H9 (cell line): Measurements from ENCODE around the gene CTNS. TPM values are rescaled to one million over a fixed set of nuclear protein-coding genes. Genes with fewer than 3 reads are reported as not detected.

Experiments used
- DNase-seq: peaks from one replicate; pipeline ENCODE4 v3.0.0-alpha.2; 2017
- H2AFZ ChIP-seq: one replicate; pipeline ENCODE4 v1.6.1; 2013; ENCODE audit warnings: mild to moderate bottlenecking, low read length, control low read depth, moderate library complexity
- H2AK5ac ChIP-seq: 2 replicates; pipeline ENCODE4 v1.6.1; 2013; ENCODE audit warnings: low read length, control low read depth, mixed read lengths; ENCODE audit not compliant: insufficient read length
- H2BK120ac ChIP-seq: one replicate; pipeline ENCODE4 v1.6.1; 2013; ENCODE audit warnings: low read depth, mild to moderate bottlenecking, low read length, control low read depth, inconsistent platforms; ENCODE audit not compliant: poor library complexity, severe bottlenecking
- H2BK12ac ChIP-seq: 2 replicates; pipeline ENCODE4 v1.6.1; 2013; ENCODE audit warnings: low read length, control low read depth, mixed read lengths, low read depth; ENCODE audit not compliant: insufficient read length
- H2BK15ac ChIP-seq: 2 replicates; pipeline ENCODE4 v1.6.1; 2013; ENCODE audit warnings: low read depth, low read length, control low read depth
- H2BK20ac ChIP-seq: one replicate; pipeline ENCODE4 v1.6.1; 2013; ENCODE audit warnings: low read depth, mild to moderate bottlenecking, low read length, control low read depth, inconsistent platforms; ENCODE audit not compliant: poor library complexity, severe bottlenecking
- H2BK5ac ChIP-seq: 2 replicates; pipeline ENCODE4 v1.6.1; 2013; ENCODE audit warnings: low read length, control low read depth, mixed read lengths; ENCODE audit not compliant: insufficient read length
- H3K14ac ChIP-seq: 2 replicates; pipeline ENCODE4 v1.6.1; 2013; ENCODE audit warnings: low read length, control low read depth; ENCODE audit not compliant: insufficient read depth
- H3K18ac ChIP-seq: 2 replicates; pipeline ENCODE4 v1.6.1; 2013; ENCODE audit warnings: low read depth, mild to moderate bottlenecking, mixed read lengths, low read length, control low read depth; ENCODE audit not compliant: insufficient read length
- H3K23ac ChIP-seq: 2 replicates; pipeline ENCODE4 v1.6.1; 2013; ENCODE audit warnings: low read length, control low read depth, mixed read lengths, low read depth; ENCODE audit not compliant: insufficient read length
- H3K23me2 ChIP-seq: 2 replicates; pipeline ENCODE4 v1.6.1; 2013; ENCODE audit warnings: low read depth, mild to moderate bottlenecking, mixed read lengths, low read length, control low read depth; ENCODE audit not compliant: insufficient read length, poor library complexity, severe bottlenecking
- H3K27ac ChIP-seq: 2 replicates; pipeline ENCODE4 v1.5.1; 2013; ENCODE audit warnings: low read length, control low read depth, mixed read lengths, low read depth; ENCODE audit not compliant: insufficient read length
- H3K27me3 ChIP-seq: 2 replicates; pipeline ENCODE4 v1.6.1; 2013; ENCODE audit warnings: low read length, control low read depth, inconsistent platforms; ENCODE audit not compliant: insufficient read depth
- H3K4ac ChIP-seq: 2 replicates; pipeline ENCODE4 v1.6.1; 2013; ENCODE audit warnings: low read depth, mild to moderate bottlenecking, control low read depth, inconsistent platforms, low read length, moderate library complexity
- H3K4me1 ChIP-seq: 2 replicates; pipeline ENCODE4 v1.6.1; 2013; ENCODE audit warnings: low read length, control low read depth, inconsistent platforms; ENCODE audit not compliant: insufficient read depth
- H3K4me2 ChIP-seq: 2 replicates; pipeline ENCODE4 v1.6.1; 2013; ENCODE audit warnings: low read length, control low read depth, mixed read lengths; ENCODE audit not compliant: insufficient read length, insufficient read depth
- H3K56ac ChIP-seq: 2 replicates; pipeline ENCODE4 v1.6.1; 2013; ENCODE audit warnings: low read depth, mild to moderate bottlenecking, mixed read lengths, low read length, control low read depth; ENCODE audit not compliant: insufficient read length
- H3K79me1 ChIP-seq: 2 replicates; pipeline ENCODE4 v1.6.1; 2013; ENCODE audit warnings: low read depth, mild to moderate bottlenecking, moderate library complexity, low read length, control low read depth, inconsistent platforms; ENCODE audit not compliant: insufficient read depth, poor library complexity, severe bottlenecking
- H3K79me2 ChIP-seq: 2 replicates; pipeline ENCODE4 v1.6.1; 2013; ENCODE audit warnings: low read length, control low read depth, inconsistent platforms; ENCODE audit not compliant: insufficient read depth
- H3K9ac ChIP-seq: 2 replicates; pipeline ENCODE4 v1.6.1; 2013; ENCODE audit warnings: low read length, control low read depth, mixed read lengths; ENCODE audit not compliant: insufficient read length; ENCODE audit errors: extremely low read depth
- H3K9me3 ChIP-seq: one replicate; pipeline ENCODE4 v1.6.1; 2013; ENCODE audit warnings: low read depth, low read length, inconsistent platforms; ENCODE audit not compliant: control insufficient read depth
- H3T11ph ChIP-seq: one replicate; pipeline ENCODE4 v1.6.1; 2013; ENCODE audit warnings: mild to moderate bottlenecking, low read length, control low read depth, inconsistent platforms
- H4K20me1 ChIP-seq: one replicate; pipeline ENCODE4 v1.6.1; 2013; ENCODE audit not compliant: control insufficient read depth, insufficient read length, insufficient read depth
- H4K5ac ChIP-seq: 2 replicates; pipeline ENCODE4 v1.6.1; 2013; ENCODE audit warnings: low read depth, mild to moderate bottlenecking, mixed read lengths, low read length, control low read depth; ENCODE audit not compliant: insufficient read length
- H4K8ac ChIP-seq: replicated peaks from 2 replicates; pipeline ENCODE4 v1.6.1; 2013; ENCODE audit warnings: low read length, control low read depth, mixed read lengths, low read depth; ENCODE audit not compliant: insufficient read length
- H4K91ac ChIP-seq: 2 replicates; pipeline ENCODE4 v1.6.1; 2013; ENCODE audit warnings: low read depth, mild to moderate bottlenecking, moderate library complexity, mixed read lengths, low read length, control low read depth; ENCODE audit not compliant: insufficient read length
- H3K27ac Mint-ChIP-seq, 3 experiments: 2 replicates in 2 of 3; 3 replicates in 1 of 3; pipeline ENCODE4 v1.8.0; 2020 to 2021; ENCODE audit warnings: mixed read lengths in 3 of 3, mild to moderate bottlenecking in 1 of 3, moderate library complexity in 1 of 3
- H3K27me3 Mint-ChIP-seq: 2 replicates; pipeline ENCODE4 v1.8.0; 2021; ENCODE audit warnings: low read depth, mild to moderate bottlenecking, moderate library complexity, mixed read lengths
- H3K36me3 Mint-ChIP-seq, 3 experiments: 2 replicates in 2 of 3; 3 replicates in 1 of 3; pipeline ENCODE4 v1.8.0; 2020 to 2021; ENCODE audit warnings: low read depth in 3 of 3, mixed read lengths in 3 of 3; ENCODE audit not compliant: insufficient read depth in 1 of 3
- H3K4me1 Mint-ChIP-seq, 2 experiments: 2 replicates each; pipeline ENCODE4 v1.8.0; 2020; ENCODE audit warnings: mixed read lengths in 2 of 2
- H3K4me3 Mint-ChIP-seq, 2 experiments: 2 replicates in 1 of 2; 3 replicates in 1 of 2; pipeline ENCODE4 v1.8.0; 2020 to 2021; ENCODE audit warnings: mild to moderate bottlenecking in 2 of 2, mixed read lengths in 2 of 2, moderate library complexity in 1 of 2
- H3K9me3 Mint-ChIP-seq, 2 experiments: 2 replicates in 1 of 2; 3 replicates in 1 of 2; pipeline ENCODE4 v1.8.0; 2020; ENCODE audit warnings: mild to moderate bottlenecking in 2 of 2, mixed read lengths in 2 of 2, moderate library complexity in 1 of 2
- CTCF ChIP-seq: fragments of 200-600 bp; sonication (generic); conservative IDR thresholded peaks from 3 replicates; pipeline ENCODE4 v1.8.0; 2021; ENCODE audit warnings: antibody characterized with exemption, mild to moderate bottlenecking
- WGBS: extraction: QIAGEN DNeasy Blood & Tissue Kit; methylation state at CpG from one replicate; pipeline ENCODE4 v1.1.7; 2013; ENCODE audit warnings: missing lambda C conversion rate, low lambda C conversion rate, mixed read lengths; ENCODE audit not compliant: insufficient read length; ENCODE audit errors: extremely low coverage; 5-methylcytosine and 5-hydroxymethylcytosine counted together
- total RNA-seq: library from RNA; stranded (reverse); gene quantifications from 2 replicates; pipeline ENCODE4 v1.2.1, GENCODE V29; 2021

Gene CTNS
- total RNA-seq, 1 experiment from 2014 or later, result 12.8 TPM

- no peak overlapping the region for H3K4me3 Mint-ChIP-seq
- no peak overlapping the region for H2BK5ac ChIP-seq
Measured at GRCh38 chr17:3672571-3672970, 36.0 kb downstream of the CTNS start.

More at GRCh38 chr17:3672571-3672970, 36.0 kb downstream of the CTNS start:
- no peaks in the 10 kb centered on the region for H3K9me3 ChIP-seq
- H3K4ac ChIP-seq, result no peak overlapping the region
- H3K18ac ChIP-seq, result no peak overlapping the region
- no peak overlapping the region for H2BK15ac ChIP-seq
- no peak overlapping the region for H2BK12ac ChIP-seq
- H3K27ac Mint-ChIP-seq, result no peak overlapping the region
- H3K79me1 ChIP-seq, result peaks cover under 1% of the 10 kb centered on the region
- H3K14ac ChIP-seq, result no peak overlapping the region
- H3K27me3 ChIP-seq, result no peaks in the 10 kb centered on the region
- H3K23me2 ChIP-seq, result peaks cover 5% of the 10 kb centered on the region
- H3K4me1 Mint-ChIP-seq, result peaks cover 12 to 13% of the 10 kb centered on the region in 2 experiments
- H4K8ac ChIP-seq, result no peak overlapping the region
- H3K79me2 ChIP-seq, result peaks cover 7% of the 10 kb centered on the region; the same call in 1 of the 2 replicates
- H3K9me3 Mint-ChIP-seq, result no peaks in the 10 kb centered on the region
- no peak overlapping the region for H3K9ac ChIP-seq
- H4K20me1 ChIP-seq, result no peaks in the 10 kb centered on the region
- H3K27me3 Mint-ChIP-seq, result no peaks in the 10 kb centered on the region
- H4K5ac ChIP-seq, result no peak overlapping the region
- 0 out of 2 replicates have a peak, but pooled peaks cover under 1% of the 10 kb centered on the region for H3K4me1 ChIP-seq
- no peak for DNase-seq
- H3K27ac ChIP-seq, result no peak overlapping the region
- H3K23ac ChIP-seq, result no peak overlapping the region
- no peak overlapping the region for H3T11ph ChIP-seq
- peaks cover 3 to 12% (median 5%) of the 10 kb centered on the region in 3 experiments; a peak in 4 of 7 replicates for H3K36me3 Mint-ChIP-seq
- H3K56ac ChIP-seq, result no peak overlapping the region
- no peak overlapping the region for H2AK5ac ChIP-seq
- no peak overlapping the region for H2BK120ac ChIP-seq
- no peak overlapping the region for H3K4me2 ChIP-seq
- no CpG with 5 or more reads among the region's 4 CpGs for WGBS
- no peak overlapping the region for H2BK20ac ChIP-seq
- TF ChIP-seq CTCF, result no peak
- no peak overlapping the region for H2AFZ ChIP-seq
- no peak overlapping the region for H4K91ac ChIP-seq
